SK-N-SH treated with all-trans-retinoic acid at 6 μM for 48 hours (cell line): Measurements from ENCODE around the gene TMEM144.

ENCODE experiments used
- ATAC-seq: fragments of 200-7000 bp; cut with Tn5 transposase; 3 replicates; pipeline ENCODE4 v1.9.1; 2020; ENCODE audit warnings: mild to moderate bottlenecking, moderate library complexity
- ARNTL ChIP-seq: fragments of 450-650 bp; formaldehyde crosslinking; IDR thresholded peaks from 2 replicates; pipeline ENCODE4 v1.5.0; 2020; ENCODE audit warnings: low read depth, mild to moderate bottlenecking, moderate library complexity, borderline replicate concordance
- CREB5 ChIP-seq: fragments of 250-450 bp; sonication (Bioruptor Pico); IDR thresholded peaks from 2 replicates; pipeline ENCODE4 v1.5.1; 2020; ENCODE audit warnings: low read depth, mild to moderate bottlenecking, moderate library complexity
- CSDC2 ChIP-seq: fragments of 250-450 bp; sonication (Bioruptor Pico); IDR thresholded peaks from 2 replicates; pipeline ENCODE4 v1.5.0; 2020; ENCODE audit warnings: mild to moderate bottlenecking, moderate library complexity
- CSRNP3 ChIP-seq: fragments of 250-450 bp; sonication (Bioruptor Pico); IDR thresholded peaks from 2 replicates; pipeline ENCODE4 v1.5.1; 2021; ENCODE audit warnings: mild to moderate bottlenecking, moderate library complexity
- ESRRG ChIP-seq: fragments of 250-450 bp; sonication (Bioruptor Pico); IDR thresholded peaks from 2 replicates; pipeline ENCODE4 v1.6.1; 2021; ENCODE audit warnings: mild to moderate bottlenecking
- GLIS3 ChIP-seq: fragments of 250-450 bp; sonication (Bioruptor Pico); IDR thresholded peaks from 2 replicates; pipeline ENCODE4 v1.5.0; 2020; ENCODE audit warnings: mild to moderate bottlenecking, moderate library complexity
- ISL1 ChIP-seq: fragments of 250-450 bp; sonication (Bioruptor Pico); IDR thresholded peaks from 2 replicates; pipeline ENCODE4 v2.1.2; 2022; ENCODE audit warnings: mild to moderate bottlenecking, moderate library complexity
- PATZ1 ChIP-seq: fragments of 250-450 bp; sonication (Bioruptor Pico); IDR thresholded peaks from 2 replicates; pipeline ENCODE4 v1.8.0; 2020; ENCODE audit warnings: mild to moderate bottlenecking, moderate library complexity, borderline replicate concordance
- POU6F1 ChIP-seq: fragments of 250-450 bp; sonication (Bioruptor Pico); IDR thresholded peaks from 2 replicates; pipeline ENCODE4 v1.8.0; 2021; ENCODE audit warnings: low read depth, mild to moderate bottlenecking, moderate library complexity, borderline replicate concordance
- PPARA ChIP-seq: fragments of 250-450 bp; sonication (Bioruptor Pico); IDR thresholded peaks from 2 replicates; pipeline ENCODE4 v1.5.0; 2020; ENCODE audit warnings: mild to moderate bottlenecking, borderline replicate concordance
- SNAI2 ChIP-seq: fragments of 250-450 bp; sonication (Bioruptor Pico); IDR thresholded peaks from 2 replicates; pipeline ENCODE4 v1.5.0; 2020; ENCODE audit warnings: mild to moderate bottlenecking, moderate library complexity
- TCF4 ChIP-seq: fragments of 250-450 bp; sonication (Bioruptor Pico); IDR thresholded peaks from 2 replicates; pipeline ENCODE4 v1.8.0; 2021; ENCODE audit warnings: mild to moderate bottlenecking, moderate library complexity, borderline replicate concordance
- TOX ChIP-seq: fragments of 250-450 bp; sonication (Bioruptor Pico); IDR thresholded peaks from 2 replicates; pipeline ENCODE4 v1.8.0; 2021; ENCODE audit warnings: mild to moderate bottlenecking, moderate library complexity, borderline replicate concordance
- TSHZ2 ChIP-seq: fragments of 250-450 bp; sonication (Bioruptor Pico); IDR thresholded peaks from 2 replicates; pipeline ENCODE4 v1.5.0; 2020; ENCODE audit warnings: mild to moderate bottlenecking, moderate library complexity
- ZC3H10 ChIP-seq: fragments of 250-450 bp; sonication (Bioruptor Pico); IDR thresholded peaks from 2 replicates; pipeline ENCODE4 v1.5.1; 2021; ENCODE audit warnings: mild to moderate bottlenecking, moderate library complexity
- ZFP3 ChIP-seq: fragments of 250-450 bp; sonication (Bioruptor Pico); IDR thresholded peaks from 2 replicates; pipeline ENCODE4 v1.5.0; 2020; ENCODE audit warnings: mild to moderate bottlenecking, moderate library complexity
- ZFP30 ChIP-seq: fragments of 450-650 bp; formaldehyde crosslinking; IDR thresholded peaks from 2 replicates; pipeline ENCODE4 v1.5.0; 2022; ENCODE audit warnings: mild to moderate bottlenecking, moderate library complexity
- ZNF565 ChIP-seq: fragments of 450-650 bp; formaldehyde crosslinking; conservative IDR thresholded peaks from 2 replicates; pipeline ENCODE4 v1.5.0; 2020; ENCODE audit warnings: low read depth, mild to moderate bottlenecking, moderate library complexity
- ZNF70 ChIP-seq: fragments of 450-650 bp; formaldehyde crosslinking; IDR thresholded peaks from 2 replicates; pipeline ENCODE4 v1.5.0; 2020; ENCODE audit warnings: mild to moderate bottlenecking, moderate library complexity
- ZNF8 ChIP-seq: fragments of 450-650 bp; formaldehyde crosslinking; IDR thresholded peaks from 2 replicates; pipeline ENCODE4 v1.5.0; 2020; ENCODE audit warnings: mild to moderate bottlenecking, moderate library complexity

TMEM144 gene

GRCh38 chr4:158209825-158210807, at the start of gene TMEM144:
Gene TMEM144 (plus strand): TSS chr4:158210486. CDS start chr4:158212668, 2,182 bp downstream.
- no peak for ATAC-seq

GRCh38 chr4:158161551-158162354, 48.5 kb upstream of the TMEM144 start:
- ATAC-seq, result peak; percentile 82
- TF ChIP-seq CSRNP3 (CRISPR knock-in tag), result no peak
- peak; percentile 89 for TF ChIP-seq CREB5
- TF ChIP-seq ESRRG (CRISPR knock-in tag), result 0 out of 2 replicates have a peak, but pooled peaks have one; percentile 27
- TF ChIP-seq CSDC2 (CRISPR knock-in tag), result 0 out of 2 replicates have a peak, but pooled peaks have one; percentile 76
- peak; percentile 66; the same call in 1 of the 2 replicates for TF ChIP-seq TOX (CRISPR knock-in tag)
- 0 out of 2 replicates have a peak, but pooled peaks have one; percentile 67 for TF ChIP-seq ZC3H10 (CRISPR knock-in tag)
- TF ChIP-seq ZFP30 (CRISPR knock-in tag), result no peak
- peak; percentile 68; the same call in 1 of the 2 replicates for TF ChIP-seq PATZ1
- TF ChIP-seq SNAI2 (CRISPR knock-in tag), result no peak; the same call in 1 of the 2 replicates
- TF ChIP-seq TCF4, result peak; percentile 36; the same call in 1 of the 2 replicates
- peak; percentile 94 for TF ChIP-seq ISL1 (CRISPR knock-in tag)
- TF ChIP-seq GLIS3 (CRISPR knock-in tag), result 0 out of 2 replicates have a peak, but pooled peaks have one; percentile 68
- peak; percentile 77; the same call in 1 of the 2 replicates for TF ChIP-seq ZFP3

More at GRCh38 chr4:158209825-158210807, at the start of gene TMEM144:
- TF ChIP-seq ZNF565 (CRISPR knock-in tag) (no peak), TCF4 (no peak), ZFP30 (CRISPR knock-in tag) (no peak), POU6F1 (CRISPR knock-in tag) (no peak), TSHZ2 (CRISPR knock-in tag) (no peak), TOX (CRISPR knock-in tag) (no peak), CSRNP3 (CRISPR knock-in tag) (no peak), ARNTL (CRISPR knock-in tag) (no peak), PPARA (CRISPR knock-in tag) (no peak), ZNF70 (no peak), ZNF8 (CRISPR knock-in tag) (no peak)
